MM.1S (cell line): ENCODE results near the gene CD79A.

Experiments used
- EZH2phosphoT487 ChIP-seq: fragments of 300-600 bp; sonication (generic); IDR thresholded peaks from 2 replicates; pipeline ENCODE4 v1.6.1; 2018; ENCODE audit warnings: antibody characterized with exemption, low read length
- TF ChIP-seq, protein P1 (sequence below): fragments of 300-600 bp; sonication (generic); IDR thresholded peaks from 2 replicates; pipeline ENCODE4 v1.5.1; 2016; ENCODE audit warnings: antibody characterized with exemption, low read length, mixed read lengths

DNA sequence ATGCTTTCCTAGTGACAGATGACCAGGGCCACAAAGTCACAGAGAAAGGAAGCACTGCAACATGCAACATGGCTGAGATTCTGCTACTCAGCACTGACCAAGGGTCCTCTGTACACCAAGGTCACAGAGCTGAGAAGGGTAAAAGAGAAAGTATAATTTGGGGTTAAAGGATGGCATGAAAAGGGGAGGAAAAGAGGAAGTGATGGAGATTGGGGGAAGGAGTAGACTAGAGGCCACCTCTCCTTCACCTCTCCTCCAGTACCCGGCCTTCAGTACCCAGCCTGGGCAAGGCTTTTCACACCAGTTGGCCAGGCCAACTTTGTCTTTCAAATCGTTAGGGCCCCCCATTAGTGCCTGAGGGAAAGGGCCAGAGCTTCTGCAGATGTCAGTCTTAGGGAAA, 23.3 kb upstream of the CD79A start:
- TF ChIP-seq, protein P1, sequence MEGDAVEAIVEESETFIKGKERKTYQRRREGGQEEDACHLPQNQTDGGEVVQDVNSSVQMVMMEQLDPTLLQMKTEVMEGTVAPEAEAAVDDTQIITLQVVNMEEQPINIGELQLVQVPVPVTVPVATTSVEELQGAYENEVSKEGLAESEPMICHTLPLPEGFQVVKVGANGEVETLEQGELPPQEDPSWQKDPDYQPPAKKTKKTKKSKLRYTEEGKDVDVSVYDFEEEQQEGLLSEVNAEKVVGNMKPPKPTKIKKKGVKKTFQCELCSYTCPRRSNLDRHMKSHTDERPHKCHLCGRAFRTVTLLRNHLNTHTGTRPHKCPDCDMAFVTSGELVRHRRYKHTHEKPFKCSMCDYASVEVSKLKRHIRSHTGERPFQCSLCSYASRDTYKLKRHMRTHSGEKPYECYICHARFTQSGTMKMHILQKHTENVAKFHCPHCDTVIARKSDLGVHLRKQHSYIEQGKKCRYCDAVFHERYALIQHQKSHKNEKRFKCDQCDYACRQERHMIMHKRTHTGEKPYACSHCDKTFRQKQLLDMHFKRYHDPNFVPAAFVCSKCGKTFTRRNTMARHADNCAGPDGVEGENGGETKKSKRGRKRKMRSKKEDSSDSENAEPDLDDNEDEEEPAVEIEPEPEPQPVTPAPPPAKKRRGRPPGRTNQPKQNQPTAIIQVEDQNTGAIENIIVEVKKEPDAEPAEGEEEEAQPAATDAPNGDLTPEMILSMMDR = no peak
- TF ChIP-seq EZH2phosphoT487 = no peak
